SK-N-SH treated with all-trans-retinoic acid at 6 μM for 48 hours (cell line): ENCODE data around the gene PAK5.

Experiments
- ATAC-seq: fragments of 200-7000 bp; cut with Tn5 transposase; 3 replicates; pipeline ENCODE4 v1.9.1; 2020; ENCODE audit warnings: mild to moderate bottlenecking, moderate library complexity
- BACH2 ChIP-seq: fragments of 250-450 bp; sonication (Bioruptor Pico); IDR thresholded peaks from 2 replicates; pipeline ENCODE4 v1.9.0; 2021; ENCODE audit warnings: mild to moderate bottlenecking, borderline replicate concordance
- CREB5 ChIP-seq: fragments of 250-450 bp; sonication (Bioruptor Pico); IDR thresholded peaks from 2 replicates; pipeline ENCODE4 v1.5.1; 2020; ENCODE audit warnings: low read depth, mild to moderate bottlenecking, moderate library complexity
- CSDC2 ChIP-seq: fragments of 250-450 bp; sonication (Bioruptor Pico); IDR thresholded peaks from 2 replicates; pipeline ENCODE4 v1.5.0; 2020; ENCODE audit warnings: mild to moderate bottlenecking, moderate library complexity
- CSRNP3 ChIP-seq: fragments of 250-450 bp; sonication (Bioruptor Pico); IDR thresholded peaks from 2 replicates; pipeline ENCODE4 v1.5.1; 2021; ENCODE audit warnings: mild to moderate bottlenecking, moderate library complexity
- ESRRG ChIP-seq: fragments of 250-450 bp; sonication (Bioruptor Pico); IDR thresholded peaks from 2 replicates; pipeline ENCODE4 v1.6.1; 2021; ENCODE audit warnings: mild to moderate bottlenecking
- GLIS3 ChIP-seq: fragments of 250-450 bp; sonication (Bioruptor Pico); IDR thresholded peaks from 2 replicates; pipeline ENCODE4 v1.5.0; 2020; ENCODE audit warnings: mild to moderate bottlenecking, moderate library complexity
- ISL1 ChIP-seq: fragments of 250-450 bp; sonication (Bioruptor Pico); IDR thresholded peaks from 2 replicates; pipeline ENCODE4 v2.1.2; 2022; ENCODE audit warnings: mild to moderate bottlenecking, moderate library complexity
- OSR1 ChIP-seq: fragments of 250-450 bp; sonication (Bioruptor Pico); IDR thresholded peaks from 2 replicates; pipeline ENCODE4 v1.8.0; 2022; ENCODE audit warnings: moderate library complexity, mild to moderate bottlenecking, inconsistent platforms
- PATZ1 ChIP-seq: fragments of 250-450 bp; sonication (Bioruptor Pico); IDR thresholded peaks from 2 replicates; pipeline ENCODE4 v1.8.0; 2020; ENCODE audit warnings: mild to moderate bottlenecking, moderate library complexity, borderline replicate concordance
- POU6F1 ChIP-seq: fragments of 250-450 bp; sonication (Bioruptor Pico); IDR thresholded peaks from 2 replicates; pipeline ENCODE4 v1.8.0; 2021; ENCODE audit warnings: low read depth, mild to moderate bottlenecking, moderate library complexity, borderline replicate concordance
- PPARA ChIP-seq: fragments of 250-450 bp; sonication (Bioruptor Pico); IDR thresholded peaks from 2 replicates; pipeline ENCODE4 v1.5.0; 2020; ENCODE audit warnings: mild to moderate bottlenecking, borderline replicate concordance
- RARB ChIP-seq: fragments of 250-450 bp; sonication (Bioruptor Pico); IDR thresholded peaks from 2 replicates; pipeline ENCODE4 v1.8.0; 2021; ENCODE audit warnings: mild to moderate bottlenecking, moderate library complexity
- TCF4 ChIP-seq: fragments of 250-450 bp; sonication (Bioruptor Pico); IDR thresholded peaks from 2 replicates; pipeline ENCODE4 v1.8.0; 2021; ENCODE audit warnings: mild to moderate bottlenecking, moderate library complexity, borderline replicate concordance
- TOX ChIP-seq: fragments of 250-450 bp; sonication (Bioruptor Pico); IDR thresholded peaks from 2 replicates; pipeline ENCODE4 v1.8.0; 2021; ENCODE audit warnings: mild to moderate bottlenecking, moderate library complexity, borderline replicate concordance
- TSHZ2 ChIP-seq: fragments of 250-450 bp; sonication (Bioruptor Pico); IDR thresholded peaks from 2 replicates; pipeline ENCODE4 v1.5.0; 2020; ENCODE audit warnings: mild to moderate bottlenecking, moderate library complexity
- ZC3H10 ChIP-seq: fragments of 250-450 bp; sonication (Bioruptor Pico); IDR thresholded peaks from 2 replicates; pipeline ENCODE4 v1.5.1; 2021; ENCODE audit warnings: mild to moderate bottlenecking, moderate library complexity
- ZFP30 ChIP-seq: fragments of 450-650 bp; formaldehyde crosslinking; IDR thresholded peaks from 2 replicates; pipeline ENCODE4 v1.5.0; 2022; ENCODE audit warnings: mild to moderate bottlenecking, moderate library complexity
- ZNF565 ChIP-seq: fragments of 450-650 bp; formaldehyde crosslinking; conservative IDR thresholded peaks from 2 replicates; pipeline ENCODE4 v1.5.0; 2020; ENCODE audit warnings: low read depth, mild to moderate bottlenecking, moderate library complexity
- ZNF70 ChIP-seq: fragments of 450-650 bp; formaldehyde crosslinking; IDR thresholded peaks from 2 replicates; pipeline ENCODE4 v1.5.0; 2020; ENCODE audit warnings: mild to moderate bottlenecking, moderate library complexity
- ZNF8 ChIP-seq: fragments of 450-650 bp; formaldehyde crosslinking; IDR thresholded peaks from 2 replicates; pipeline ENCODE4 v1.5.0; 2020; ENCODE audit warnings: mild to moderate bottlenecking, moderate library complexity

Gene PAK5

GRCh38 chr20:9689041-9689440 lies 149.8 kb downstream of the PAK5 start:
- ATAC-seq: no peak
- TF ChIP-seq OSR1 (CRISPR knock-in tag) (no peak), POU6F1 (CRISPR knock-in tag) (no peak), CREB5 (CRISPR knock-in tag) (no peak), BACH2 (CRISPR knock-in tag) (no peak), PATZ1 (CRISPR knock-in tag) (no peak), ZNF8 (CRISPR knock-in tag) (no peak), ISL1 (CRISPR knock-in tag) (no peak), ZFP30 (no peak), RARB (CRISPR knock-in tag) (no peak), ESRRG (CRISPR knock-in tag) (no peak), ZNF565 (no peak)

GRCh38 chr20:9686866-9687265 lies 152.0 kb downstream of the PAK5 start:
- ATAC-seq: no peak
- TF ChIP-seq ZC3H10 (CRISPR knock-in tag) (no peak), BACH2 (CRISPR knock-in tag) (no peak), TSHZ2 (CRISPR knock-in tag) (no peak), GLIS3 (CRISPR knock-in tag) (no peak), TOX (no peak), TCF4 (CRISPR knock-in tag) (no peak), PATZ1 (CRISPR knock-in tag) (no peak), POU6F1 (CRISPR knock-in tag) (no peak), OSR1 (CRISPR knock-in tag) (no peak), PPARA (no peak), ESRRG (CRISPR knock-in tag) (no peak)

GRCh38 chr20:9686455-9686854 lies 152.4 kb downstream of the PAK5 start:
- no peak for ATAC-seq
- TF ChIP-seq ZNF8 (CRISPR knock-in tag): no peak
- TF ChIP-seq, all 23 proteins: peak for 0

- no peak for ATAC-seq
- no peak for TF ChIP-seq CSDC2 (CRISPR knock-in tag)
- TF ChIP-seq ESRRG (CRISPR knock-in tag): no peak
- no peak for TF ChIP-seq TOX
- no peak for TF ChIP-seq TSHZ2 (CRISPR knock-in tag)
- TF ChIP-seq ZNF70 (CRISPR knock-in tag): no peak
- no peak for TF ChIP-seq CSRNP3
- no peak for TF ChIP-seq PPARA
- no peak for TF ChIP-seq ISL1 (CRISPR knock-in tag)
Measured at GRCh38 chr20:9686001-9686400, 152.9 kb downstream of the PAK5 start.
